Skeletal muscle satellite cell (primary cell): ENCODE measurements around the gene UTP15. TPM values are rescaled to one million over a fixed set of nuclear protein-coding genes. Genes with fewer than 3 reads are reported as not detected.

Experiments
- H3K27me3 ChIP-seq: 2 replicates; pipeline ENCODE4 v1.7.0; 2013; ENCODE audit warnings: low read length; ENCODE audit not compliant: control insufficient read depth, insufficient read depth
- H3K36me3 ChIP-seq: 2 replicates; pipeline ENCODE4 v1.7.0; 2013; ENCODE audit warnings: mild to moderate bottlenecking, control low read depth, low read length; ENCODE audit not compliant: insufficient read depth
- H3K4me1 ChIP-seq: 2 replicates; pipeline ENCODE4 v1.7.0; 2013; ENCODE audit warnings: low read length; ENCODE audit not compliant: control insufficient read depth, insufficient read depth
- H3K4me2 ChIP-seq: 2 replicates; pipeline ENCODE4 v1.7.0; 2013; ENCODE audit warnings: mild to moderate bottlenecking, low read length
- H3K4me3 ChIP-seq: 2 replicates; pipeline ENCODE4 v1.7.0; 2013; ENCODE audit warnings: low read length
- H3K9ac ChIP-seq: 2 replicates; pipeline ENCODE4 v1.7.0; 2013; ENCODE audit warnings: mild to moderate bottlenecking, low read depth, low read length, moderate library complexity
- H3K9me3 ChIP-seq: replicated peaks from 2 replicates; pipeline ENCODE4 v1.7.0; 2013; ENCODE audit warnings: mild to moderate bottlenecking, control low read depth, low read length
- total RNA-seq: library from RNA; depleted of rRNA; stranded (reverse); fragments of >200 nt; gene quantifications from 2 replicates; pipeline ENCODE4 v1.2.3, GENCODE V29; 2012; rRNA removed

Gene UTP15, protein sequence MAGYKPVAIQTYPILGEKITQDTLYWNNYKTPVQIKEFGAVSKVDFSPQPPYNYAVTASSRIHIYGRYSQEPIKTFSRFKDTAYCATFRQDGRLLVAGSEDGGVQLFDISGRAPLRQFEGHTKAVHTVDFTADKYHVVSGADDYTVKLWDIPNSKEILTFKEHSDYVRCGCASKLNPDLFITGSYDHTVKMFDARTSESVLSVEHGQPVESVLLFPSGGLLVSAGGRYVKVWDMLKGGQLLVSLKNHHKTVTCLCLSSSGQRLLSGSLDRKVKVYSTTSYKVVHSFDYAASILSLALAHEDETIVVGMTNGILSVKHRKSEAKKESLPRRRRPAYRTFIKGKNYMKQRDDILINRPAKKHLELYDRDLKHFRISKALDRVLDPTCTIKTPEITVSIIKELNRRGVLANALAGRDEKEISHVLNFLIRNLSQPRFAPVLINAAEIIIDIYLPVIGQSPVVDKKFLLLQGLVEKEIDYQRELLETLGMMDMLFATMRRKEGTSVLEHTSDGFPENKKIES
- total RNA-seq: 31.9 and 33.5 TPM in 2 replicates

- peak within 1 kb of the TSS; percentile 85 for H3K4me3 ChIP-seq
- peak within 1 kb of the TSS; percentile 88 for H3K9ac ChIP-seq
- peaks cover 16% of the 10 kb centered on the region for H3K36me3 ChIP-seq
- peak within 1 kb of the TSS; percentile 90 for H3K4me2 ChIP-seq
- no peaks in the 10 kb centered on the region for H3K9me3 ChIP-seq
- no peaks in the 10 kb centered on the region for H3K27me3 ChIP-seq
- peaks cover 28% of the 10 kb centered on the region for H3K4me1 ChIP-seq
Observed at GRCh38 chr5:73565139-73565968, at the start of gene UTP15, which contains the start of gene ANKRA2. UTP15 (plus strand) TSS chr5:73565743; CDS start chr5:73567345, 1,602 bp downstream. ANKRA2 (minus strand) TSS chr5:73565639; CDS start chr5:73562881, 2,758 bp downstream.

GRCh38 chr5:73519531-73520283 lies 45.8 kb upstream of the UTP15 start:
- Histone ChIP-seq H3K9me3 (no peaks in the 10 kb centered on the region), H3K27me3 (no peaks in the 10 kb centered on the region), H3K4me1 (no peaks in the 10 kb centered on the region), H3K4me2 (peak overlapping the region; percentile 37), H3K9ac (no peak overlapping the region), H3K4me3 (no peak overlapping the region), H3K36me3 (no peaks in the 10 kb centered on the region)

- Histone ChIP-seq H3K9me3 (no peaks in the 10 kb centered on the region), H3K36me3 (no peaks in the 10 kb centered on the region), H3K9ac (no peak overlapping the region), H3K4me2 (no peak overlapping the region), H3K4me3 (no peak overlapping the region), H3K27me3 (peaks cover 3% of the 10 kb centered on the region), H3K4me1 (no peaks in the 10 kb centered on the region)
Observed at GRCh38 chr5:73522989-73523388, 42.6 kb upstream of the UTP15 start.

- Histone ChIP-seq H3K4me2 (no peak overlapping the region), H3K4me1 (no peaks in the 10 kb centered on the region), H3K4me3 (no peak overlapping the region), H3K27me3 (peaks cover 6% of the 10 kb centered on the region), H3K9ac (no peak overlapping the region), H3K36me3 (no peaks in the 10 kb centered on the region), H3K9me3 (no peaks in the 10 kb centered on the region)
Observed at GRCh38 chr5:73523861-73524260, 41.7 kb upstream of the UTP15 start.

GRCh38 chr5:73525606-73526203 lies 39.8 kb upstream of the UTP15 start:
- H3K27me3 ChIP-seq: peaks cover 15% of the 10 kb centered on the region
- H3K9me3 ChIP-seq: no peaks in the 10 kb centered on the region
- no peaks in the 10 kb centered on the region for H3K4me1 ChIP-seq
- H3K4me3 ChIP-seq: no peak overlapping the region
- H3K4me2 ChIP-seq: no peak overlapping the region
- no peak overlapping the region for H3K9ac ChIP-seq
- no peaks in the 10 kb centered on the region for H3K36me3 ChIP-seq

- Histone ChIP-seq H3K36me3 (no peaks in the 10 kb centered on the region), H3K4me2 (no peak overlapping the region), H3K9ac (no peak overlapping the region)
Observed at GRCh38 chr5:73528248-73528647, 37.3 kb upstream of the UTP15 start.

DNA sequence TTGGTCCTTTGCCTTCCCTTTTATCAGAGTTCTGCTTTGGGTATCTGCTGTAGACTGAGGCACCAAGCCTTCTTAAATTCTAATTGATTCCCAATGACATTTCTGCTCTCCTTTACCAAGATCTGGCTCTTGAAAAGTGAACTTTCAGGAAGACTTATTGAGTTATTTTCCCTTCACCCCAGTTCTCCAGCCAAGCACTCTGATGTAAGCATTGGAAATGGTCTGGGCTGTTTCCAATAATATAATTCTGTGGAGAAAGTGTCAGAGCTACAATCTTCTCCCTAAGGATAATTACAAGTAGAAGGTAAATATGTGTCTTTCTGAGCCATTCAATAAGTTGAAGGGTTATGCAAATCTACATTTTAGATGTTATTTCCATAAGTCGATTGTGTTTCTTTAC lies 36.5 kb upstream of the UTP15 start:
- Histone ChIP-seq H3K4me1 (peaks cover 4% of the 10 kb centered on the region), H3K36me3 (no peaks in the 10 kb centered on the region), H3K4me2 (no peak overlapping the region), H3K9me3 (no peaks in the 10 kb centered on the region), H3K9ac (no peak overlapping the region), H3K27me3 (peaks cover 32% of the 10 kb centered on the region), H3K4me3 (no peak overlapping the region)

More at GRCh38 chr5:73528248-73528647, 37.3 kb upstream of the UTP15 start:
- Histone ChIP-seq H3K4me1 (peaks cover 4% of the 10 kb centered on the region), H3K27me3 (peaks cover 32% of the 10 kb centered on the region), H3K4me3 (no peak overlapping the region), H3K9me3 (no peaks in the 10 kb centered on the region)

GRCh38 chr5:73531356-73531755 lies 34.2 kb upstream of the UTP15 start:
- Histone ChIP-seq H3K27me3 (peaks cover 42% of the 10 kb centered on the region), H3K36me3 (no peaks in the 10 kb centered on the region), H3K9ac (no peak overlapping the region), H3K9me3 (no peaks in the 10 kb centered on the region), H3K4me3 (no peak overlapping the region), H3K4me2 (no peak overlapping the region), H3K4me1 (peaks cover 4% of the 10 kb centered on the region)

GRCh38 chr5:73532195-73532594 lies 33.3 kb upstream of the UTP15 start:
- peaks cover 42% of the 10 kb centered on the region for H3K27me3 ChIP-seq
- peaks cover 4% of the 10 kb centered on the region for H3K4me1 ChIP-seq
- no peak overlapping the region for H3K4me2 ChIP-seq
- H3K9me3 ChIP-seq: no peaks in the 10 kb centered on the region
- no peak overlapping the region for H3K4me3 ChIP-seq
- no peaks in the 10 kb centered on the region for H3K36me3 ChIP-seq
- no peak overlapping the region for H3K9ac ChIP-seq

GRCh38 chr5:73534011-73534644 lies 31.4 kb upstream of the UTP15 start:
- H3K4me2 ChIP-seq: no peak overlapping the region
- no peaks in the 10 kb centered on the region for H3K36me3 ChIP-seq
- H3K27me3 ChIP-seq: peaks cover 34% of the 10 kb centered on the region
- no peak overlapping the region for H3K4me3 ChIP-seq
- H3K4me1 ChIP-seq: peaks cover 4% of the 10 kb centered on the region
- H3K9me3 ChIP-seq: no peaks in the 10 kb centered on the region
- H3K9ac ChIP-seq: no peak overlapping the region
